DND-41 (cell line): ENCODE results near the gene L3MBTL3.

Experiments used
- CTCF ChIP-seq: IDR thresholded peaks from 2 replicates; pipeline ENCODE4 v1.5.1; 2012; ENCODE audit warnings: borderline replicate concordance, low read length, moderate library complexity, mild to moderate bottlenecking; ENCODE audit not compliant: poor library complexity, severe bottlenecking; ENCODE audit errors: extremely low read depth
- EZH2 ChIP-seq: IDR thresholded peaks from 3 replicates; pipeline ENCODE4 v1.6.1; 2012; ENCODE audit warnings: borderline replicate concordance, low read depth, mild to moderate bottlenecking, moderate library complexity, low read length, inconsistent platforms; ENCODE audit not compliant: severe bottlenecking

GRCh38 chr6:130075879-130076460, 57.6 kb downstream of the L3MBTL3 start:
- TF ChIP-seq CTCF (no peak), EZH2 (no peak)
